GM18505 (cell line): ENCODE data around the gene MARK3.

Source experiments
- ATAC-seq: cut with Tn5 transposase; IDR thresholded peaks from one replicate; pipeline ENCODE4 v1.9.1; 2021; ENCODE audit not compliant: unreplicated experiment
- POLR2A ChIP-seq: IDR thresholded peaks from 4 replicates; pipeline ENCODE4 v1.6.1; 2011; ENCODE audit warnings: borderline replicate concordance; ENCODE audit not compliant: insufficient read depth, insufficient read length; ENCODE audit errors: extremely low read depth

MARK3 gene

DNA sequence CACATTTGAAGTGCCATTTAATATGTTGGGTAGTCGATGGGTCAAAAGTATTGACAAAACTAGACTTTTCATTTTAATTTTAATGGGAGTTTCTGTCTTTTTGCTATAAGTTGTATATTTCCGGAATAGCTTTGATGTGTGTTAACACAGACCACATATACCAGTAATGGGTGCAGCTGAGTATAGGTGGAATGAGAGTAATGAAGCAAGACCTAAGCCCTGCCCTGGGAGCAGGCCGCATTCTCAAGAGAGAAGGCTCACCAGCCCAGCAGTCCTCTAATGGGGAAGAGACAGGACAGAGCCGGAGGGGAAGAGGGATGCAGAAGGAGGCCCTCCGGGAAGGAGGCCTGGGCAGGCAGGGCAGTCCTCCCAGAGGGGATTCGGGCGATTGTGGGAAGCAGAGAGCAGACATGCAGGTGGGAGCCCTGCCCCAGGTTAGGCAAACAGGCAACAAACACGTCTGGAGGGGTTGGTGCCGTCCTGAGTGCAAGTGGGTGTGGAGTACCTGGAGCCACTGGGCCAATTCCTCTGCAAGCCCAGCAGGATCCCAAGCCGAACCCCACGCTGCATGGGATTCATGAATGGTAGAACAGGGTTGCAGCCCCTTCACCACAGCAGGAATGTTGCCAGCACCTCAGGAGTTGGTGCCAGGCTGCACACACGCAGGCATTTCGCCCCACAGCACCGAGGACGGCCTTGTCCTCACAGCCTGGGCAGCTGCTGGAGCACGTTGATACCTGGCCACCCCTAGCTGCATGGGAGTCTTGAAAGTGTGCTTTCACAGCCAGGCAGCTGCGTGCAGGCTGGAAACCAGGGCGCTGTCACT is 129.6 kb downstream of the MARK3 start:
- TF ChIP-seq POLR2A: no peak
- no peak for ATAC-seq

DNA sequence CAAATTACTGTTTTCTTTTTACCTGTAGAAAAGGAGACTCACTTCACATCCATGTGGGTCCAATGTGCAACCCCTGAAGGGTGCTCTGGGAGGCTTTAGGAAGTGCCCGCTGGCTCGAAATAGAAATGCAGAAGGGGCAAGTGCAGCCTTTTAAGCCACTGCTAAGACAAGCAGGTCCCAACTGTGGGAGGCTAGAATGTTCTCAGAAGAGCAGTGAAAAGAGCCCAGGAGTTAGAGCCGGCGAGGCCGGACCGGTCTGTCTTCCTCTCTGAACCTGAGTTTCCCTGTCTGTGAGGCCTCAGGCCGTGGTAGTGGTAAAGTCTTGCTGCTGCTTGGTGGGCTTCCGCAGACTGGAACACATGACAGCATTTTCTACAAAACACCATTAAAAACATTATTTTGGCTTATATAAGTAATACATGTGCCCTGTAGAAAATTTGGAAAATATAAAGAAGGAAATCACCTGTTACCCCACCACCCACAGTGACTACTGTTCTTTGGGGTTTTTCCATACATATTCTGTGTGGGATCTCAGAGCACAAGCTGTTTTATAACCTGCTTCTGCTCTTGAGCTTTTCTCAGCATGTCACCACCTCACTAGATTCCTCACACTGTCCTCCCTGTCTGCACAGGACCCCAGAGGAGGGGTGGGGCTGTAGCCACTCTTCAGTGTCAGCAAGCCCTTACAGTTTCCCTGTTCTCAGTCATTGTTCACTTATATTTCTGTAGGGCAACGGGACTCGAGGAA is 131.4 kb downstream of the MARK3 start:
- no peak for TF ChIP-seq POLR2A
- ATAC-seq: no peak

DNA sequence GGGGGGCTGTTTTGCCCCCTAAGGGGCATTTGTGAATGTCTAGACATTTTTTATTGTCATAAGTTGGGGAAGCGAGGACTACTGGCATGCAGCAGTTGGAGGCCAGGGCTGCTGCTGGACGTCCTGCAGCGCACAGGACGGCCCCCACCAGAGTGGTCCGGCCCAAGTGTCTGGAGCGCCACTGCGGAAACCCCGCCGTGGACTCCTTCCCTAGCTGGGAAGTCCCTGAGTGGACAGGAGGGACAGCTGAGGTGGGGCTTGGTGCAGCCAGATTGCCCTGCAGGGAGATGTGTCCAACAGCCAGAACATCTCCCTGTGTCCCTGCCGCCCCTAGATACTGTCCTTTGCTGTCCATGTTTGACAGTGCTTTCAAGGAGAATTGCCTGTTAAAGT is 132.0 kb downstream of the MARK3 start:
- no peak for TF ChIP-seq POLR2A

DNA sequence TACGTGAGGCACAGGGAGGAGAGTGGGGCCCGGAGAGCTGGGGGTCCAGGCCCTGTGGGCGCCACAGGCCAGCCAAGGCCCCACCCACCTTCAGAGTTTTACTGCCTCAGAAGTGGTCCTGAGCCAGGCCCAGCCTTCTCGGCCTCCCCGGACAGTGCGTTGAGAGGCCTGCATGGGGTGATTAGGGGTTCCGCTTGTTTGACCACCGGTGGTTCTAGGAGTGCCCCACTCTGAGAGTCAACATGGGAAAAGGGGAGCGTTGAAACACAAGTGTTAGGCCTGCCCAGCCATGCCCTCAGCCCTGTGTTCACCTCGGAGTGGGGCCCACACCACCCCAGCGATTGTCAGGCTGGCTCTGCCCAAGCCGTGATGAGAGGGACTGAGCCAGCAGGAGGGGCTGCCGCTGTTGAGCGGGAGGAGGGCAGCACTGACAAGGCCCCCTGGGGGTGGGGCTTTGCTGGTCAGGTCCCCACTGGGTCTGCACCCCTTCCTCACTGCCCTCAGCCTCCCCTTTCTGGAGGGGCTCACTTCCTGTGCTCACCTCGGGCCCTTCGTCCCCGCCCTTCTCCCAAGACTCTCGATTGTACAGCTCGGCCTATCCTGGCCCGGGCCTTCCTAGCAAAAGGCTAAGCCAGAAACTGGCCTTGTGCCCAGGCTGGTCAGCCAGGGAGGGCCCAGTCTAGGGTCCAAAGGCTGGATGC is 132.7 kb downstream of the MARK3 start:
- no peak for TF ChIP-seq POLR2A
- ATAC-seq: no peak

More for the DNA sequence above, 132.0 kb downstream of the MARK3 start:
- ATAC-seq: no peak

DNA sequence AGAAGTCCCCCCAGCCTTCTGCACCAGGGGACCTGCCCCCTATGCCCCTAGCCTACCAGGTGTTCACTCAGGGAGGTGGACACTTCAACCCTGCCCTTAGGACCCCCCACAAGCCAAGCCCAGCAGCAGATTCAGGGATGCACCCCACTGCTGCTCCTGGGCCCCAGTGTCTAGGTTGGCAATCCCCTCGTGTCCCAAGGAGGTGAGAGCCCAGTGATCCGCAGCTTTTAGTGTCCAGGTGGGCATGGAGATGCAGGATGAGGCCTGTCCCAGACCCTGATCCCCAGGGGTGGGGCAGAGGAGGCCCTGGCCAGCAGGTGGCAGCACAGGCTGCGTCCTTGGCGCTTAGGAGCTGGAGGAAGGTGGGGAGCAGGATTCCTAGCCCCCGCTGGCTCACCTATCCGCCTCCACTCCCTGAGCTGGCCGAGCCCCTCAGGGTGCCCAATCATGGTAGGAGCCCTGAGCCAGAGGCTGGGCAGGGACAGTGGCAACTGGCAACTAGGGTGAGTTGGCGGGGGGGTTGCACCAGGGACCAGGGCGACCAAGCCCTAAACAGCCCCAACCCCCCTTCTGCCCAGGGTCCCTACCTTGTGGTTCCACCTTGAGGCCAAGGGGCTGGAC is 133.3 kb downstream of the MARK3 start:
- ATAC-seq: no peak
- TF ChIP-seq POLR2A: no peak

DNA sequence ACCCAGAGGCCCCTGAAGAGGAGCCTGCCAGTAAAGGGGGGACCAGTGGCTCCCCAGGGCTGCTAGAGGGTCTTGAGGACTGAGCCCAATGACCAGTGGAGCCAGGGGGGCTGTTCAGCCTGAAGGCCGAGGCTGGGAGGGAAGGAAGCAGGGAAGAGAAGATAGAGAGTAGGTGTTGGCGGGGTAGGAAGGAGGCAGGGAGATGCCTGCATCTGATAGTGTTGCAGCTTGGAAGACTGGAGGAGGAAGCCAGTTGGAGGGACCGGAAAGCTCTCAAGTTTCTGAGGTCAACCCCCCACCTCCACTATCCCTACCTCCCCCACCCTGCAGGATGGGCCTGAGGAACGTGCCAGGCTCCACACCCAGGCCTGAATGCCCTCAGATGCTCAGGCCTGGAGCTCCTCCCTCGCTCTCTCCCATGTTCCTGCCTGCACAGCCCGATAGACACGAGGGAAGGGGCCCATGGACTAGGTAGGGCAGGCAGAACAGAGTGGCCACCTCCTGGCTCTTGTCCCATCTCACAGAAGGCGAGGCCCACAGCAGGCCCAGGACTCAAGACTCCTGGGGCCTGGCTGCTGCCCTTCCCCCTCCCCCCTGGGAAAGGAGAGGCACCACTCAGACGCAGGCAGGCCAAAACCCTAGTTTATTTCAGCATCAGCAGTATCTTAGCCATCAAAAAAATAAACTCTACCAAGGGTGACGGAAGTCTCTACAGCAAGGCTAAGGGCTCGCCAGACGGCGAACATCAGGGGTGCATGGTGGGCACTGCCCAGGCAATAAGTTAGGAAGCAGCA is 134.0 kb downstream of the MARK3 start:
- no peak for TF ChIP-seq POLR2A
- ATAC-seq: no peak

DNA sequence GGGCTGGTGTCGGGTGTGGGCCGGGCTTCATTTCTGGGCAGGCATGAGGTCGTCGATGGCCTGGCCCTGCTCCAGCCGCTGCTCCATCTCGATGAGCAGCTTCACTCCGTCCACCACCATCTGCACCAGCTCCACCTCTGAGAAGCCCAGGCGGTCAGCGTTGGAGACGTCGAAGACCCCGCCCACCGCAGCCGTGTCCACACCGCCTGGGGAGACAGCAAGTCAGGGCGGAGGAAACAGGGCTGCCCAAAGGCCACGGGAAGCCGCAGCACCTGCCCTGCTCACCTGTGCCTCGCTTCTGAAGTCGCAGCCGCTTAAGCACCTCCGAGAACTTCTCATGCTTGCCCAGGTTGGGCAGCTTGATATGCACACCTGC is 134.6 kb downstream of the MARK3 start:
- ATAC-seq: no peak
- no peak for TF ChIP-seq POLR2A

DNA sequence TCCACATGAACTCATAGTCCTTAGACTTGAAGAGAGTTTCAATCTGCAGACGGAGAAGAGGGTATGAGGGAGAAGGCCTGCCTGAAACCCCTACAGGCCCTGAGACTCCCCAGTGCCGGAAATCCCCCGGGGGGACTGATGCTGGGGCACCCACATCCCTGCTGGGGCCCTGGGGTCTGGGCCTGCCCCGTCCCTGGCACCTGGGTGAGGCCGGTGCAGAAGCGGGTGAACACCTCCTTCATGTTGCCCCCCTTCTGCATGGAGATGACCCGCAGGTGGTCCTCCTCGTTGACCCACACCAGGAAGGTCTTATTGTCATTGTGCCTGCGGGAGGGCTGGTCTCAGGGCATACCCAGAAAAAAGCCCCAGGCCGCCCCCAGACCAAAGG is 135.0 kb downstream of the MARK3 start:
- no peak for ATAC-seq
- no peak for TF ChIP-seq POLR2A

DNA sequence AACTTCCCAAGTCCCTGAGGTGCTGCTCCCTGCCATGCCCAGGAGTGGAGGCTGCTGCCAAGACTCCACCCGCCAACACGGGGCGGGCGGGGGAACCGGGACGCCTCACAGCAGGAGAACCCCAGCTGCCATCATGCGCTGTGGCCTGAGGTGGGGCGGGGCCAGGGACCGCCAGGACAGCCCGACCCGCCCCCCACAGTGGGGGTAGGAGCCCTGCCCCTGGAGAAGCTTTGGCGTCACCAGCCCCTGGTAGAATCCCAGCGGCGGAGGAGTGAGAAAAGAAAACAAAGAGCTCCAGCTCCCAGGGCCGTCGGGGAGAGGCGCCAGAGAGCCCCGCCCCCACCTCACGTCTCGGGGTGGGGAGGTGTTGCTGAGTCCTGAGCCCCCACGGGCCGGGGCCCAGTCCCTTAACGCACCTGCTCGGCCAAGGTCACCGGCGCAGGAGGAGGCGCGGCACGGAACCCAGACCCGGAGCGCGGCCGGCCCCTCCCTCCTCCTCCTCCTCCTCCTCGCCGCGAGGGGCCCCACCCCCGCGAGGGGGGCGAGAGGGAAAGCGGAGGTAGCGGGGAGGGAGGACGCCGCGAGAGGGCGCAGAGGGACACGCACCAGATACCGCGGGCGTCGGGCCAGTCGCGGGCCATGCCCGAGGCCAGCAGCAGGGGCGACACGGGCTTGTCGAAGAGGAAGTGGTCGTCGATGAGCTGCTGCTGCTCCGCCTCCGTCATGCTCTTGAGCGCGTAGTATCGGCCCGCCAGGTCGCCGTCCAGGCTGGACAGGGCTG is 135.6 kb downstream of the MARK3 start:
- no peak for TF ChIP-seq POLR2A
- ATAC-seq: no peak

DNA sequence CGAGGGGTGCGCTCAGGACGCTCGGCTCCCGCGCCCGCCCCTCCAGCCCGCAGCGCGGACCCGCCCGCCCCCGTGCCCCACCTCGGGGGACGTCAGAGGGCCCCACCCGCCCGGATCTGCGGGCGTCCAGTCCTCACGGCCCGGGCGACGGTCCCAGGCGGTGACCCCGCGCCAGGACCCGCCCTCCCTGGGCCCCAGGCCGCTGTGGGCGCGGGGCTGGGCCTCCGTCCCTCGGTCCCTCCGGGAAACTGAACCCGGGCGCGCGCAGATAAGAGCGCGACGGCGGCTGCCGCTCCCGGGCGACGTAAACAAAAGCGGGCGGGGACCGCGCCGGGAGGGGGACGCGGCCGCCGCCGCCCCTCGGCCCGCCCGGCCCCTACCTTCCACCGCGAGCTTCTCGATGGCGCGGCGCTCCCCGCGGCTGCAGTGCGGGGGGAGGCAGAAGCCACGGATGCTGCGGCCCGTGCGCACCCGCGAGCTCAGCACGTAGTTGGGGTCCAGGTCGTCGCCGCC is 136.3 kb downstream of the MARK3 start:
- ATAC-seq: no peak
- TF ChIP-seq POLR2A: no peak

DNA sequence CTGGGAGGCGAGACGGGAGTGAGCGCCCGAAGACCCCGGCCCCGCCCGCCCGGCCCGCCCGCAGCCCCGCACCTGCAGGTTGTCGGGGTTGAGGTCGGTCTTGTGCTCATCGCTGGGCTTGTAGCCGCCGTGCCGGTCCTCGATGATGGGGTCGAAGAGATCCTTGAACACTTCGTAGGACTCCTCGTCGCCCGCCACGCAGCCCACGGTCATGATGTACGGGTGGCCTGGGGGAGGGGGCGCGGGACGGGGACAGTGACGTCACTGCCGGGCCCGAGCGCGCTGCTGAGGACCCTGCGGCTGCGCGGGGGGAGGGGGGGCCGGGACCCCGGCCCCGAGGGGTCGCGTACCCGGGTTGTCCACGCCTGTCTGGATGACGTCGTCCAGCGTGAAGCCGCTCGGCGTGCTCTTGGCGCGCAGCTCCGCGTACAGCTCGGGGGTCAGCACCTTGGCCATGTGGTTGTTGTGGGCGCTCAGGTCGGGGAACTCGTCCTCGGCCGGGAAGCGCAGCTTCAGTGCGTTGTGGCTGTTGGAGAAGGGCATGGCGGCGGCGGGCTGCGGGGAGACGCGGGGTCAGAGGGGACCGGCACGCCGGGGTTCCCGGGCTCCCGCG is 136.8 kb downstream of the MARK3 start:
- ATAC-seq: no peak
- TF ChIP-seq POLR2A: no peak
